Left cardiac atrium (tissue), 4 donors: ENCODE measurements around the gene TANC1. TPM values are rescaled to one million over a fixed set of nuclear protein-coding genes. Genes with fewer than 3 reads are reported as not detected.

Source experiments
- ATAC-seq, 2 donors: fragments of 200-7000 bp; cut with Tn5 transposase; one replicate each; pipeline ENCODE4 v1.9.1; 2020; ENCODE audit warnings: mild to moderate bottlenecking in 2 of 2, moderate library complexity in 2 of 2
- DNase-seq: peaks from one replicate; pipeline ENCODE4 v3.0.0-alpha.2; 2020
- intact Hi-C, 2 donors: fragments of 100-400 bp; cut with DNase I; formaldehyde crosslinking; loops; one replicate each; pipeline versions ENCODE4 v1.14.1 to v1.15.1; 2022 to 2023
- total RNA-seq, 2 donors: library from RNA; stranded (reverse); fragmentation: NEBNext Ultra II Directional; extraction: Animal tissue kit (Norgen Biotek cat#: 25700); gene quantifications; one replicate each; pipeline ENCODE4 v1.2.1, GENCODE V29; 2021
- donor health status: DM: no; HTN: yes; CAD: no.
- donor health status: DM: no; HTN: yes; CAD: no; lungs with severe emphysema.
- donor health status: DM: yes; HTN: yes; CAD: no.
- donor health status: Dilated cardiomyopathy.

TANC1 gene
- total RNA-seq, 2 donors from 2014 or later: 38.6 to 80.7 TPM

DNA sequence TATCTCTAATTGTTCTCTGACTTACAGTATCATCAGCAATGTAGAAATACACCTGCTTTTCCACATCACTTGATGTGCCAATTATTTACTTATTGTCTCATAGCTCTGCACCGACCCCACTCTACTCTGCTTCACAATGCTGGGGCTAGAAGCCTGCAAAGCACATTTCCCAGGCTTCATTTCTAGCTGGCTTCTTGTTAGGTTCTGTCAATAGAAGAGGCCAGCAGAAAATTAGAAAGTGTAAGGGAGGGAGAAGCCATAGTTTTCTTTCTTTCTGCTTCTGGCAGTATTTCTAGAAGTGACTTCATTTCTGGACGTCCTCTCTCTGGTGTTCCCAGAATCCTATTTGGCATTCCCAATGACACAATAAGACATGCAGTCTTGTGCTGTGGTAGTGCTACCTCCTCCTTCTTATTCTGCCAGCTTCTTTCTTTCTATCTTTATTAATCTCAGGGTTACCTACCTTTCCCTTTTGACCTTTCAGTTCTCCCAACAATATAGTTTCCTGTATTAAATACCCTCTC lies 12.5 kb upstream of the TANC1 start:
- intact Hi-C loops: no loop called here
- DNase-seq (no peak), ATAC-seq (no peak)

DNA sequence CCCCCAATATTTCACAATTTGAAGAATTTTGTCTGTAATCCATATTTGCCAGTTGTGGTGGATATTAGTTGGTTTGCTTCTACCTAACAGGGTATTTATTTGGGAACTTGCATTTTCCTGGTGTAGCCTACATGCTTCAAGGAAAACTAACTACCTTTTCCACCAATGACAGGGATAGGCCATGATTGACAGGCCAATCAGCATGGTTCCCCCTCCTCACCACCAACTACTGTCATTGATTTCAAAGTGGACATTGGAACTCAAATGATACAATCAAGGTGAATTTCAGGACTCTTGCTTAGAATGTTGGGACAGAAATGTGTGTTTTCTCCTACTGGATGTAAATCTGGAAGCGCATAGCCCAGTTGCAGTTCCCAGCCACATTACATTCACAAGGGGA lies 10.1 kb upstream of the TANC1 start:
- no peak for ATAC-seq
- intact Hi-C loops: no loop called here
- no peak for DNase-seq

DNA sequence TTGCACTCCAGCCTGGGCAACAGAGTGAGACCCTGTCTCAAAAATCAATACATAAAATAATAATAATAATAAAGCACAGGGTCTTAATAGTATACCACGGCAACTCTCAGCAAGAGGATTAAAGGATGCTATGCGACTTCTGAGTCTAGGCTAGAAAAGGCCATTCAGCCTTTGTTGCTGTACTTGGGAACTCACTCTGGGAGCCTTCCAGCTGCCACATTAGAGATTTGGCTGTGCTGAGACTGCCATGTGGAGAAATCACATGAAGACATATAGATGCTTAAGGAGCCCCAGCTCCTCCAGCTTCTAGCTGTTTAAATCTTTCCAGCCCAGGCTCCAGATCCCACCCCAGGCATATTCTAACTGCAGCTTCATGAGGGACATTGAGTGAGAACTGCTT lies 8.2 kb upstream of the TANC1 start:
- no peak for ATAC-seq
- intact Hi-C loops: loop anchor here (5.0 to 10.0 kb wide), 2 partner anchors 55 to 58 kb away; no protein-coding TSS in a partner anchor
- DNase-seq: no peak

DNA sequence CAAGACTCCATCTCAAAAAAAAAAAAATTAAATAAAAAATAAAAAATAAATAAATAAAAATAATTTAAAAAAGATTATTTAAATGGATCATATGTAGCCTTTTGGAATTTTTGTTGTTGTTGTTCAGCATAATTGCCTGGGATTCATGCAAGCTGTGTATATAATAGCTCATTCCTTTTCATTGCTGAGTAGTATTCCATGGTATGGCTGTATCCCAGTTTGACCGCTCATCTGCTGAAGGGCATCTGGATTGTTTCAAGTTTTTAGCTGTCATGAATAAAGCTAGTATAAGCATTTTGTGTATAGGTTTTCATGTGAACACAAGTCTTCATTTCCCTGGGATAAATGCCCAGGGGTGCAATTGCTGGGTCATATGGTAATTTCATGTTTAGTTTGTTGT lies 6.4 kb upstream of the TANC1 start:
- intact Hi-C loops: loop anchor here (5.0 to 10.0 kb wide), 2 partner anchors 57 to 60 kb away; no protein-coding TSS in a partner anchor
- ATAC-seq (no peak), DNase-seq (no peak)

DNA sequence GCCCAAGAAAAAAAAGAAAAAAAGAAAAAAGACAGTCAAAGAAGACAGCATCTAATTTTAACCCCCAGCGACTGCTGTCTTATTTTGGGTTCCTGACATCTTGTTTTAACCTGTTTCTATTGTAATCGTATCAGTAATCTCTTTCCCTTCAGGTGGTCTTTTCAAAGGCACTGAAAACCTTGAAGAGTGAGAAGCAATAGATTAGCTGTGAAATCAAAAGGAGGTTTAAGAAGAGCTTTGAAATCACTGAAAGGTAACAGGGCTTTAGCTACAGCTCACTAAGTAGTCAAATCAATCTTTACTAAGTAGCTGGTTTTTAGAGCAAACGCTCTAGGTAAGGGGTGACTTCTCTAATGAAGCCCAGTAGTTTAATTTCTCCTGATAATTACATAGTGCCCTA lies 5.4 kb upstream of the TANC1 start:
- intact Hi-C loops: loop anchor here (5.0 to 10.0 kb wide), 2 partner anchors 58 to 61 kb away; no protein-coding TSS in a partner anchor
- DNase-seq (no peak), ATAC-seq (no peak)

DNA sequence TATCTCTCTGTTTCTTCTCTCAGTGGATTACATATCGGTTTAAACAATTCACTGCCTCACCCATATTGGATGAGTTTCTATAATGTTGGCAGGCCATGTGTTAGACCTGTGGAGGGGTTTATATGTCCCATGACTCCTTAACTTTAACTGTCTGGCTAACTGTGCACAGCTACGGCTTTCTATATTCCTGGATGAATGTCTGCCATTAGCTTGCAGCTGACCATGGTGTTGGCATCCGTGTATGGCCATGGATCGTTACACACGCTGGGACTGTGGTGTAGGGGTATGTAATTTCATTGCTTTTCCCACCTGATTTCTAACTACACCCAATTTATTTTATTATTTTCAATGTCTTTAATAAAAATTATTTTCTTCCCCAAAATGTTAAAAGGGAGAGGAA lies 3.3 kb upstream of the TANC1 start:
- DNase-seq: no peak
- intact Hi-C loops: loop anchor here (5.0 to 10.0 kb wide), 2 partner anchors 60 to 152 kb away; no protein-coding TSS in a partner anchor
- no peak for ATAC-seq

DNA sequence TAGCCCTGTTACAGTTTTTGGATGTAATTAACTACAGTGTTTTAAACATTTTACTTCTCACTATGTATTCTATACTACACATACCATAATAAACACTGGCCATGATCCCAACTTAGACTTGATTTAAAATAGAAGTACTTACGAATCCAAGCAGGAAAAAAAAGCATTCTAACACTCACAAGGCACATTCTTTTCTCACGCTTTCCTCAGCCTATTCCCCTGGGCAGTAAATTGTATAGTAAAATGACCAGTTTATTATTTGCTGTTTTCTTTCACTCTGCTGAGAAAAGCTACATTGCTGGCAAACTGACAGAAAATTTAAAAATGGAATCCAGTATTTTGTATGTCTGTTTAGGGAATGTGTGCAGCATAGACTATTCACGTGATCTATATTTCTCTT lies 2.8 kb upstream of the TANC1 start:
- ATAC-seq (no peak), DNase-seq (no peak)
- intact Hi-C loops: loop anchor here (5.0 to 10.0 kb wide), 2 partner anchors 61 to 152 kb away; no protein-coding TSS in a partner anchor

DNA sequence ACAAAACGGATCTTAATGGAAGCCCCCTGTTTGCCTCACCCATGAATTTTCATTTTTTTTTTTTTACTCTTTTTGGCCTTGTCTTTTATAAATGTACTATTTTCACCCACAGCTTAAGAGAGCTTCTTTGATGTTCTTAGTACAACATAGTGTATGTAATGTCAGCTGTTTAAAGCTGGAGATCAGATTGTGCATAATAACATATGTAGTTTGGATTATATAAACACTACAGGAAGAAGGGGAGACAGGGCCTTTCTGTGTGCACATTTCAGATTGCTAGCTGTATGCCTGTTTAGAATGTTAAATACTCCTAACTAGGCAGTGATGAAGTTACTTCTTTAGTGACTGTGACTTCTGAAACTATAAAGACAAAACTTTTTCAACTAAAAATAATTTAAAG lies 2.1 kb upstream of the TANC1 start:
- ATAC-seq (no peak), DNase-seq (no peak)
- intact Hi-C loops: loop anchor here (5.0 to 10.0 kb wide), 2 partner anchors 62 to 151 kb away; no protein-coding TSS in a partner anchor

DNA sequence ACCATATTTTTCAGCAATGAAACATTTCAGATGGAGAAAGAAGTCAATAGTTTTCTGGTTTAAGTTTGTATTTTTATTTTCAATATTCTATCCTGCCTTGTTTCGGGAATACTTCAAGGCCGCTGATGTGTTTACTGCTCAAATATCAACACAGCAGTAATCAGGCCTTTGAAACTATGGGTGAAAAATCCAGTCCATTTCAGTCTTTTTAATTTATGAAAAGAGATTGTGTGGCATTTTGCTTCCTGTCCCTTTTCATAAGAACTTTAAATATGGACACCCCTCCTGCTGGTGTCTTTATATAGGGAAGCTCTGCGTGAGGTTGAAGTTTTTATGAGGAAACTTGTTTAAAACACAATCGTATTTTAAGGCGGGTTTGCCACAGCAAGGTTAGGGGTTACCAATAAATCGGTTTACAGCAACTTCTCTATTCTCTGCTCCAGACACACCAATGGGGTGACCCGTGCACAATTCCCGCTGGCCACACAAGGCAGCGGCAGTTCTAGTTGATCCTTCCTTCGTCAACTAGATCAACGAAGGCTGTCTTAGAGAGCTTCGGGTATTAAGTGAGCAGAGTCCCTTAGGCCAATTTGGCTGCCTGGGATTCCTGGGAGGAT lies 1.2 kb upstream of the TANC1 start:
- intact Hi-C loops: loop anchor here (5.0 to 10.0 kb wide), 2 partner anchors 62 to 150 kb away; no protein-coding TSS in a partner anchor
- ATAC-seq: peak in 1 of 2 donors; percentile 0

DNA sequence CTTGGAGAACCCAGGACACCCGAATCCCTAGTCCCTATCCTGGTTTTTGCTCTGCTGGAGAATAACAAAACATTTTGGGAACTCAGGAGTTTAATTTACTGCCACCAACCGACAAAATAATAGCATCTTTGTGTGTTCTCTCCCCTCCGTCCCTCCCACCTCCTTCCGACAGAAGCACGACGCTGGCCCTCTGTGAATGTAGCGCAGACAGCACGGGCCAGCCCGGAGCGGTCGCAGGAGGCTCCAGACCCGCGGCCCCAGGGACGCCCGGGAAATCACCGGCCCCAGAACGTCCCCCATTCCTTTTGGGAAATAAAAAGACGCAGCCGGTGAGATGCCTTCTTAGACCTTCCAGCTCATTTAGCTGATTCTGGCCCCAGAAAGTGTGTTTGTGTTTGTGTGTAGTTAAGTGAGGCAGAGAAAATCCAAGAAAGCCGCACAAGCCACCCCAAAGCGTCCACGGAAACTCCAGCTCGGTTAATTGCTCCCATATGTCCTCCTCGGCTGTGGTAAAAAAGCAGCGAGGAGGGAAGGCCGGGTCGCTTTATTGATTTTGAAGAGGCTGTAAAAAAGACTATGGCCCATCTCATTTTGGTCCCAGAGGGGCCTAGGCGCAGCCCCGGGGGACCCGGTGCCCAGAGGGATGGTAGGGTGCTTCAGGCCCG lies 577 bp upstream of the TANC1 start:
- intact Hi-C loops: loop anchor here (5.0 to 10.0 kb wide), 2 partner anchors 63 to 149 kb away; no protein-coding TSS in a partner anchor
- peak; percentile 68 for DNase-seq
- peak; percentile 60 to 69 for ATAC-seq

More for the DNA sequence above, 1.2 kb upstream of the TANC1 start:
- DNase-seq: no peak

DNA sequence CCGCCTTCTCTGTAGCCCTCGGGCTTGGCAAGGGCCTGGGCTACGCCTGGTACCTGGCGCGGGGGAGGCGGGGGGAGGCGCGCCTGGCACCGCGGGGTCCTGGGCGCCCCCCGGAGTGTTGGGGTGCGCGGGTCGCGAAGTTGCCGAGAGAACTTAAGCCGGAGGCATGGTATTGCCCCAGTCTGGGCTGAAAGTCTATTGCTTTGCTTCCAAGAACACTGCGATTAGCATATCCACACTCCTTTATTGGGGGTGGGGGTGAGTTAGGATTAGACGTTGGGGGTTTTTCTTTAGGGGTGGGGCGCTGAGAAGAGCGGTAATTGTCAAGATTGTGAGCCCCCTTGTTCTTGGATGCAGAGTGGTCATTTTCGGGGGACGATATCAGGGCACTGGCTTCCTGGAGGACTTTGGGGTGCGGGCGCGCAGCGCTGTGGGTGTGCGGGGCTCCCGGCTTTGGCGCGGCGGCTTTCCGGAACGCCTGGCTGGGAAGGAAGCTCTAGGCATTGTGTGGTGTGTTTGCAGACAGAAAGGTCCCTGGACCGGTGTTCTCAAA lies 798 bp downstream of the TANC1 start:
- intact Hi-C loops: loop anchor here (5.0 to 10.0 kb wide), 2 partner anchors 64 to 148 kb away; no protein-coding TSS in a partner anchor
- DNase-seq (no peak), ATAC-seq (peak; percentile 7 to 10)

DNA sequence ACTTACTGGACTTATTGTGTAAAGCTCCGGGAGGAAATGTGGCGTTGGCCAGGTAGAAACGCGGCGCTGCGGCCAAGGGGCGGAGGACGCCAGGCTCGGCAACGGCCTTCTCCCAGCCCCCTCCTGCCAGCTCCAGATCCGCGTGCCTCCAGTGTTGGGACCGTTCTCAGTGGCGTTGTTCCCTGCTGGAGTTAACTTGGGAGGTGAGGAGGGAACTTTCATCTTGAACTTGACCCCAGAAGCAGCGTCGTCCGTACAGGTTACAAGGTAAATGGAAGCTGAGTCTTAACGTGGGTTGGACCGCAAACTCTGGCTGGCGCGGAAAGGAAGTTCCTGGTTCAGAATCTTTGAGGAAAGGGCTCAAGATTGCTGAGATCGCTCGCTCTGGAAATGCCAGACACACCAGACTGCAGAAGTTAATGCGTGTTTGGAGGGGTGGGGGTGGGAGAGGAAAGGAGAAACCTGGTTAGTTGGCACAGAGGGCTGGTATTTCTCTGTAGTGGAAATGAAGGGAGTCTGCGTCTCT lies 1.3 kb downstream of the TANC1 start:
- intact Hi-C loops: loop anchor here (5.0 to 10.0 kb wide), 3 partner anchors 63 to 148 kb away; no protein-coding TSS in a partner anchor
- DNase-seq: peak; percentile 51
- peak; percentile 16 to 35 for ATAC-seq

DNA sequence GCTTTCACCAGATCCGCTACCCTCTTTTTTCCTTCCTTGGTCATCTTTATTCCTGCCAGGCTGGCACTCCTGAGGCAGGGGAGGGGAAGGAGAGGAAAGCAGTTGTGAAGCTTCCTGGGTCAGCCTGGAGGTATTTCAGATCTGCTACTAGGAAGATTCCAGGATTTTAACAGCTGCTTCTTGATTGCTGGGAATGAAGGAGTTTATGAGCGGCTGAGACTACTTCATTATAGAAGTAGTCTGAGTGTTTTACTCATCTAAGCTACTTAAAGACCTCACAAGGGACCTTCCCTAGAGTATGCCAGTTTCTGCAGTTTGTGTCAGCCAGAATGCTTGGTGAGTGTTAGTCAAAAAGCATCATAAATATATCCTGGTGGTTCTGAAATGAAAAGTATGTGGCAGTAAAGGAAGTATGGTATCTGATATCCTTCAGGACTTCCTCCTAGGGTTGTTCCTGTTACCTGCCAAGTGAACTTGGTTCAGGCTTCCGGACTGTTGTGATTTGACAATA lies 1.9 kb downstream of the TANC1 start:
- no peak for DNase-seq
- peak in 1 of 2 donors; percentile 0 for ATAC-seq
- intact Hi-C loops: loop anchor here in 1 of 2 donors (5.0 kb wide), 1 partner anchor 62 kb away; no protein-coding TSS in a partner anchor

DNA sequence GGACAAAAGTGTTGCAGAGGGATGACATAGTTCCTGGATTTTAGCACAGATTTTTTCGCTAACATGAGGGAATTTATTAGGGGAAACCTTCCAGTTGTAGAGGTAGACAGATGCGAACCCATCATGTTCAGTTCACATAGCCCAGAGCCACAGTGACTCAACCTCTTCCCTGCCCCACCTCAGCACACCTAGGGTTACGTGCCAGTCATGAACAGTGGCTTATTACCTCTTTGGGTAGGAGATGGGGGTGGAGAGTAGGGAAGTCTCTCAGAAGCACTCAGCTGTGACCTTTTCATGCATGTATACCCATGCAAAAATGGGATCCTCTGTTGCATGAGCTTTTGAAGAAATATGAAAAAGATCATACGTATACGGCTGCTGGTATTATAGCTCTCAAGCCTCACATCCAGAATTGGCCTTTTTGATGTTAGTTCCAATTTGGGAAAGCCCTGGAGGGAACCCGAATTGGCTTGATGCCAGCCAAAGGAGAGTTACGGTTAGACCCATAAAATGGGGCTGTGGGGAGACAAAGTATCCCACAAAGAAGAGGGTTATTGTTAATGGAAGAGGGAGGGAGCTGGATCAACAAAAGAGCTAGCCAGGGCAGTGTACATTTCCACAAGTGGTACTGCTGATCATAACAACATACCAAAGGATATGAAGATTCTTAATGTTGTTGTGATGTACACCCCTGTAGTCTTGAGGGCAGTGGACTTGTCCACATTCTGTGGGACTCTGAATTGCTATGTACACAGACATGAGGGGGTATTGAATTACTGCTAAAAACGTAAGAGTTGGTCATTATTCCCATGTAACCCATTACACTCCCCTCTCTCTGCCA lies 4.9 kb downstream of the TANC1 start:
- DNase-seq (no peak), ATAC-seq (no peak)
- intact Hi-C loops: loop anchor here in 1 of 2 donors (5.0 kb wide), 1 partner anchor 59 kb away; no protein-coding TSS in a partner anchor

DNA sequence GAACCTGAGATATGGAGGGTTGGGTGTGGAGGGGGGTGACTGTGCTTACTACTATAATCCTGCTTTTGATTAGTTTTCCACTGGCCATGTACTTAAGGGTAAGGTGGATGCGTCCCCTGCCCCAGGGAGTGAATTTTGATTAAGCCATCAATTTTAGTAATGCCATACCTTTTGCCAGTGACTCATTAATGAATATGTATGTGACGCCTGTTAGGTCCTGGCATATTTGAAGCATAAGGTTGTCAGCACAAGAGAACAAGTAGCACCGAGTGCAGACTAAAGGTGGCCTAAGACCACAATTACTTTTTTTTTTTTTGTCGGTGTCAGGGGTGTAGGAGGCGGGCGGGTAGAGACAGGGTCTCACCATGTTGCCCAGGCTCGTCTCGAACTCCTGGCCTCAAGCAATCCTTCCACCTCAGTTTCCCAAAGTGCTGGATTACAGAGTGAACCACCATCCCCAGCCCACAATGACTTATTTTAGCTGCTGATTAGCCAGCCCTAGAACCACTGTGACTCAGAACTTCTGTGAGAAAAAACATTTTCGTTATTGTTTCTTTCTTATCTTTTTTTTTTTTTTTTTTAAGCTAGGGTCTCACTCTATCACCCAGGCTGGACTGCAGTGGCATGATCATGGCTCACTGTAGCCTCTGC lies 7.0 kb downstream of the TANC1 start:
- no peak for DNase-seq
- no peak for ATAC-seq

DNA sequence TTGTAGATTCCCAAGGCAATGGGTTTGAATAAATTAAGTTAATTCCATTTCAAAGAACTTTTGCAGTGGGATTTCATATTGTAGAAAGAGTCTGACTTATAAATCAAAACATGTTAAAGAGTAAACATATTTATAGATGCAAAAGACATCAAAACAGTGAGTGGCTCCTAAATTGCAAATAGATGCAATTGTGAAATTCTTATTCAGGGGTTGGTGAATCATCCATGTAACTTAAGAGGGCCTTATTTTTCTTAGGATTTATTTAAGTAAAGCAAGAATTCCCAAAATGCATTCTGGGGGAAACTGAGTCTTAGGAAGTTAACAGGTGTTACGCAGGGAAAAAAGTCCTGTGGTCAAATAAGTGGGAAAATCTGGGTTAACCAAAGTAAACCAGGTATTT lies 11.3 kb downstream of the TANC1 start:
- DNase-seq (no peak), ATAC-seq (no peak)
- intact Hi-C loops: no loop called here

More for the DNA sequence above, 7.0 kb downstream of the TANC1 start:
- intact Hi-C loops: no loop called here

DNA sequence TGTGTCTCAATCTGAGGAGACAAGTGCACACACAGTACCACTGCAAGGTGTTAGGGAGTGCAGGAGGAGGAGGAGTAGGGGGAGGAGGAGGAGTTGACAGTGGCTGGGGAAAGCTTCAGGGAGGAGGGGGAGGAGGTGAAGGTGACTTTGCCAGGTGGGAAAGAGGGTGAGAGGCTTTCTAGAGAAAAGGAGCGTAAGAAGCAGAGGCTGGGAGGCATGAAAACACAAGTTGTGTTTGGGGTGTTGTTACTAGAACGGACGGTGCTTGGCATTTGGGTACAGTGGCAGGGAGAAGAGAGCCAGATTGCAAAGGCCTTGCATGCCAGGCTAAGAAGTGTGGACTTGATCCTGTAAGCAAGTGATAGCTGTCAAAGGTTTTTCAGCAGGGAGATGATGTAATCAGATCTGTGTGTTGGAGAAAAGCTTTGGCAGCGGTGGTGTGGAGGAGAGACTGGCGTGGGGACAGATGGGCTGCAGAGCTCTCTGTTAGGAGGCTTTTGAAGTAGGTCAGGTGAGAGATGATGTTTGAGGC lies 16.2 kb downstream of the TANC1 start:
- intact Hi-C loops: no loop called here
- DNase-seq: peak; percentile 46
- ATAC-seq: peak; percentile 90 to 92
